NCI-H524 (cell line): ENCODE measurements around the gene SLC38A10.

Source experiments
- DNase-seq, 2 experiments: peaks; one replicate each; lab custom pipeline; 2025; lab: John Stamatoyannopoulos, UW

SLC38A10 gene

DNA sequence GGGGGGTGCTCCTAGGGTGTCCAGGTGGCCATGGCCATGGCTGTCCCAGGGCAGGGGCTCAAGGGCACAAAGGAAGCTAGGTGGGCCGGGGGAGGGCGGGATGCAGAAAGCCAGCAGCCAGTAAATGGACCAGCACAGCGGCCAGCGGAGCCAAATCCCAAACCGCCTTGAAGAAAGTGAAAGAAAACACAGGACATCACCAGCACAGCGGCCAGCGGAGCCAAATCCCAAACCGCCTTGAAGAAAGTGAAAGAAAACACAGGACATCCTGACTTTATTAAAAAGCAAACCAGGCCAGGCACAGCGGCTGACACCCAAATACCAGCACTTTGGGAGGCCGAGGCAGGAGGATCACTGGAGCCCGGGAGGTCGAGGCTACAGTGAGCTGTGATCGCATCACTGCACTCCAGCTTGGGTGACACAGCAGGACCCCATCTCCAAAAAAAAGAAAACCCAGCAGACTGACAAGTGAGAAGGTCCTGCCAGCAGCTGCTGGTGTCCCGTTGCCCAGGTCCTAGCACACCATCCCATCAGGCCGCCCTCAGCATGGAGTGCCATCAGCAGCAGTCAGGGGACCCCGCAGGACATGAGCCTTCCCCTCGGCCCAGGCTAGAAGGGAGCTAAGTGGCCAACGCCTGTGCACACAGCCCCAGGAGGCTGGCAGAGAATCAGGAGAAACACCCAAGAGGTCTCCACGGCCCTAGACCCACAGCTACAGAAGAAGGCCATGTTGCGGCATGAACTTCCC, 17.0 kb downstream of the SLC38A10 start:
- no peak for DNase-seq

DNA sequence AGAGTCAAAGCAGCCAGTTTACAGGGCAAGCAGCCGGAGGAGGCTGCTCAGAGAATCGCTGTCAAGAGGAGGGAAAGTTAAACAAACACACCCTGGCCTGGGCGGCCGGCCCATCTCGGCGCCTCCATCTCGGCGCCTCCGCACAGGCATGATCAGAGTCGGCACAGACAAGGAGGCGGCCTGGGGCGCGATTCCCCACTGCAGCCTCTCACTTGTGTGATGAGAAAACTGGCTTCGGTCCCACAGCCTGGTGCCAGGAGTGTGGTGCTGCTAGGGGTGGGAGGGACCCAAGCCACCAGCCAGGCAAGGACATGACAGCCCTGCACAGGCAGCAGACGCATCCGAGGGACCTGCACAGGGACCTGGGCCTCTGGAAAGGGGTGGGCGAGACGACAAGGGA, 17.7 kb downstream of the SLC38A10 start:
- no peak for DNase-seq

DNA sequence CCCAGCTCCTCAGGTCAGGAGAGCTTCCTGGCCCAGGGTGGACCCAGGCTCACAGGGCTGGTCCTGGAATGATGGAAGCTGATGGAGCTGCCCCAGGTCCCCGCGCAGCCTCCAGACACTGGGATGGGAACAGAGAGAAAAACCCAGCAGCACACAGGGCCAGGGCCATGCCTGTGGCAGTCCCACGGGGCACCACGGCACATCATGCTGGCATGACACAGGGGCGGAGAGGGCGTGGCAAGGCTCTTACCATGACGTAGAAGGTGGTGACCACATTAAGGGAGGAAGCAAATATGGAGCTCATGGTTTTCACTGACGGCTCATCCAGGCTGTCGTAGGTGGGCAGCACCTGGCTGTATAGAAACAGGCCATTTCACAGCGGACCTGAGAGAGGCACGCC, 18.3 kb downstream of the SLC38A10 start:
- DNase-seq = no peak

DNA sequence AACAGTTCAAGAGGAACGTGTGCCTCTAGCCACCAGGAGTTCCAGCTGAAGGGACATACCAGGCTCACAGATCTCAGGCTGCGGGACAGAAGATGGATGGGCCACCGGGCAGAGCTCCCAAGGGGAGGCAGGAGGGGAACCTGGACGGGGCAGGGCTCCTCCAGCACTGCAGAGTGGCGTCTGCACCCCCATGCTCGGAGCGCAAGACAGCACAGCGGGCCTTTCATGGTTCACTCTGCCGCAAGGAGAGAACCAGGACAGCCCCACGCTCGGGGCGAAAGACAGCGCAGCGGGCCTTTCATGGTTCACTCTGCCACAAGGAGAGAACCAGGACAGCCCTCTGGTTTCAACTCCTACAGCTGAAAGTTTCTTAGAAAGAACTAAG, 20.6 kb downstream of the SLC38A10 start:
- no peak for DNase-seq

DNA sequence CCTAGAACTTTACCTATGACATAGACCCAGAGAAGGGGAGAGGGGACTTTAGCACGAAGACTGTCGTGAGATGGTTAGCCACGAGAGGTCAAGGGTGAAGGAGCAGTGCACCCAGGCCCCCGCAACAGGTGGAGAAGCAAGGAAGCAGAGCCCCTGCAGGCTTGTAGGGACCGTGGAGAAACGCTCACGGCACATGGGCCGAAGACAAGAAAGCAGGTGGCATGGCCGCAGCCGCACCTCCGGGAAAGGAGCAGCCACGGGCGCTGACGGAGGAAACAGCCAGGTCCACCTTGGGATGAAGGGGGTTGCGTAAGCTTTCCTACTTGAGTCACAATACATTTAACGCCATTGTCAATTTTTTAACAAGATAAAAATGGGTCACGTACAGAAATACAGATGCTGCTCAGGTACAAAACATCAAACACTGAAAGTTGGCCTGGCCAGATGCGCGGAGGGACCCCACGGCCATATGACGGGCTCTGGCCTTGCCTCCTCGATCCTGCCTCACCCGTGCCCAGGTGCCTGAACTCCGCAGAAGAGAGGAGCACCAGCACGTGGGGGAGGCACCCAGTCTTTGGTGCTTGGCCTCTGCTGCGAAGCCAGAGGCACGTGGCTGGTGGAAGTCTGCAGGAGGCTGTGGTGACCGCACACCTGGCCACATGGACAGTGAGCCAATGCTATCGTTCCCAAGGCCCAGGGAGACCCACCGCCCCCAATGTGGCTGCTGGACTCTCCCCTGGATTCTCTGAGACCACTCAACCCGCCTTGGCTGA, 21.2 kb downstream of the SLC38A10 start:
- DNase-seq = no peak

DNA sequence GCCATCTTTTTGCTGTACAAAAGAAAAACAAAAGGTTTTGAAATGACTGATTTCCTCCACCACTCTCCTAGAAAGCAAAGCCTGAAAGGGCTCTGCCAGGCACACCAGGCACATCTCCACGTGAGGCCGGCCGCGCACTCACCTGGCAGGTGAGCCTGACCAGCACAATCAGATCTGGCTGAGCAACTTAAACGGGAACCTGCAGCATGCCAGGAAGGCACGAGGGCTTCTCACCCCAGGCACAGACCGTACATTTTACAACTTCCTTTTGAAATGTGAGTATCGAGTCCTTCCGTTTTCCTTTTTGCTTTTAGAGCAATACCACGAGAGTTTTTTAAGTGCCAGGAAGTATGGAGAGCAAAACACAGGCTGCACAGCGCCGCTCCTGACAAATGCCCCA, 22.5 kb downstream of the SLC38A10 start:
- DNase-seq = no peak

DNA sequence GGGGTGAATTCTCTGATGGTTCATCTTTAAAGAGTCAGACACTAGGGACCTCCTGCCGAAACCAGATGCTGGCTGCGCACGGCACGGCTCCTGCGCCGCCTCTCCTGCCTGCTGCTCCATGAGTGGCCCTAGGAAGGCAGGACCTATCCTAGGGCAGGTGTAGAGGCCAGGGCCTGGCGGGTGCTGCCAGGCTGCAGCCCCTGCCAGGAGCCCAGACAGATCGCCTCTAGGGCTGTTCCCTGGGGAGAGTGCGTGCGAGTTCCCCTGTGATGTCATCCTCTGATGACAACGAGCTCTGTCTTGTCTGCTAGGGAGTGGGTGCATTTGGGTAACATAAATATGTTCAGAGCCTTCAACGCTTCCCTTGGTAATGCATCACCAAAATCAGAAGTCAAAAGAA, 23.9 kb downstream of the SLC38A10 start:
- DNase-seq = no peak

DNA sequence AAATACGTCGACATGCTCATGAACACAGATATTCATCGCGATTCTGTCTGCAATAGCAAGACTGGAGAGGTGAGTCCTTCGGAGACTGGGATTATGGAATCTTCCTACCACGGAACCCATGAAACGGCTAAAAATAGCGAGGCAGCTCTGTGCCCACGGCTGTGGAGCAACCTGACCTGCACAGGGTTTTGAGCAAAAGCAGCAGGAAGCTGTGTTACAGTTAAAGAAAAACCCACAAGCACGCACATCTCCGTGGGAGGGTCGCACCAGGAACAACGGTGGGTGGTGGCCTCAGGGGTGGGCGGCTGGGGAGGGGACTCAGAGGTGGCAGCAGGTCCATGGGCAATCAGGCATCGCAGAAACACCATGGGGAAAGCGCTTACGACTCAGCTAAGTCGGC, 24.8 kb downstream of the SLC38A10 start:
- DNase-seq = no peak

DNA sequence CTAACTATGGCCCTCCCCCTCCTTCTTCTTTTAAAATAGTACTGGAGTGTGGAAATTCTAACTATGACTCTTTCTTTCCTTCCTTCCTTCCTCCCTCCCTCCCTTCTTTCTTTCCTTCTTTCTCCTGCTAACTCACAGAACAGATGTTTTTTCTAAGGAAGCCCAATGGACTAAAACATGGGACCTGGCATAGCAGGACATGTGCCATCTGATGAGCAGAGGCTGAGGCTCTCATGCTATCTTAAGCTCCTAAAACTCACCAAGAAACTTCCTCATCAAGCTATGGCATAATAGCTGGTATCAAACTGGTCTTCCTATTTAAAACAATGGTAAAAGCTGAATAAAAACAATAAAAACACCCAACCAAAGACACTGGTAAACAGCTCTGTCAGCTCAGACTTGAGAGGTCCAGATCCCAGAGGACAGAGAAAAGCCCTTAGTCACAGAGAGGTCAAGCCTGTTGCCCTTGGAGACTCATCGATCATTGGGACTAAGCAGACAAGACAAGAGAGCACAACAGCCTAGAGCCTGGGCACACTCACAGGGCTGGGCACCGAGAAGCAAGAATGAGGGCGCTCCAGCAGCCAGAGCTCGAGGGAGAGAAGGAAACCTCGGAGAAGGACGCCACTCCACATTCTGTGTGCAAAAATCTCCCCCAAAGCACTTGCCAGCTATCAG, 27.6 kb downstream of the SLC38A10 start:
- no peak for DNase-seq

DNA sequence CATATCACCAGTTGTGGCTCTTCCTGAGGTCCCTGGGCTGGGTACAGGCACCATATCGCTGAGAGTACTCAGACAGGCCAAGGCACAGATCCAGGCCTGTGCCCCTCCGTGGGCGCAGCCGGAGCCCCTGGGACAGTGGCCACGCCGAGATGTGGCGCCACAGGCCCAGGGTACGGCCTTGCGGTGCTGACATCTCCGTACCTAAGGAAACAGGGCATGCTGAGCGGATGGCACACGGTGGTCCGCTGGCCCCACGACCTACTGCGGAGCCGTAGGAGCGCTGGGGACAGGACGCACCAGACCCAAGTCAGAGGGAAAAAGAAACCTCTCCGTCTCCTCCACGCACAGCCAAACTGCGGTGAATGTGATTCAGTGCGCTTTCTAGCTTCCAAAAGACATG, 29.5 kb downstream of the SLC38A10 start:
- DNase-seq = no peak

DNA sequence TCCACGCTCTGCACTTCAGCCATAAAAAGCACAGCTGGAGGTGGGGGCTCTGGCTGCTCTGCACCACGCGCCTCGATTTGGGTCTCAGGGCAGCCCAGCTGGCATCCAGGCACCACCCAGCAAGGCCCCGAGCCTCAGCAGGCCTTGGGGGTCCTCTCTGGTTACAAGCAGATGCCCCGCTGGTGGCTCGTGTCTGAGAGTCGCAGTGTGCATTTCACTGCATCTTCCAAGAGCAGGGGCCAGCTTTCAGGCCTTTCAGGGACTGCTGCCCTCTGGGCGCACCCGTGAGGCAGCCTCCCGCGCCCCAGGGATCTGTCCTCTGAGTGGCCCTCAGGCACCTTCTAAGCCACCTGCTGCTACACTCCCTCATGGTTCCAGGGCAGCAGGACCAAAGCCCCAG, 30.5 kb downstream of the SLC38A10 start:
- no peak for DNase-seq

DNA sequence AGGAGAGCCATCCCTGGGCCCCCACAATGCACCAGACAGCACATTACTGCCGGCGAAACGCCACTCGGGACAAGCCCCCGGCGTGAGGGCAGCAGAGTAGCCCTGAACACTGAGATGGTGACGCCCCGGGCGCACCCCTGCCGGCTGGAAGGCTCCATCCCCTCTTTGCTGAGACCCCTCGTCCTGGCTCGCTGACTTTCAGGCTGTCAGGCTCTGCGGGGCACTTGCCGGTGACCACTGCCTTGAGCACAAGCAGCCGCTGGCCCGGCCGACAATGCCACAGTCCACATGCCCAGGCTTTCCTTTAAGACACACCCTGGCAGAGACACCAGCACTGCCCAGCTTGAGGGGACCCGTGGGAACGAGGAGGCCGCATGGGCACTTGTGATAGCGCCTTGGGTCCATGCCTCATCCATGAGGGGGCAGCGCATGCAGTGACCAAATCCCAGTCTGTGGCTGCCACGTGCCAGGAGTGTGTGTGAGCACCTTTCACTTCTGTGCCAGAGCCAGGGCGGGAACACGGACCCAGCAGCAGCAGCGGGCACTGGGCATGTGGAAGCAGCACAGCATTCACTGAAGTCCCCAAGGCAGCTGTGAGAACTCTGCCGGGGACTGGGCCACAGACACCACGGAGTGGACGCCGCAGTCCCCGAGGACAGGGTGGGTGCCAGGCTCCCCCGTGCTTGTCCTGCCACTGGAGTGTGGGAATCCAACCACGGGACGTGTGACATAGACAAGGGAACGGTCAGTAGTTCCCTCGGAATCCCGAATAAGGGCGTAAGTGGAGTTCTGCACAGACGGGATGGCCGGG, 31.5 kb downstream of the SLC38A10 start:
- DNase-seq = no peak

DNA sequence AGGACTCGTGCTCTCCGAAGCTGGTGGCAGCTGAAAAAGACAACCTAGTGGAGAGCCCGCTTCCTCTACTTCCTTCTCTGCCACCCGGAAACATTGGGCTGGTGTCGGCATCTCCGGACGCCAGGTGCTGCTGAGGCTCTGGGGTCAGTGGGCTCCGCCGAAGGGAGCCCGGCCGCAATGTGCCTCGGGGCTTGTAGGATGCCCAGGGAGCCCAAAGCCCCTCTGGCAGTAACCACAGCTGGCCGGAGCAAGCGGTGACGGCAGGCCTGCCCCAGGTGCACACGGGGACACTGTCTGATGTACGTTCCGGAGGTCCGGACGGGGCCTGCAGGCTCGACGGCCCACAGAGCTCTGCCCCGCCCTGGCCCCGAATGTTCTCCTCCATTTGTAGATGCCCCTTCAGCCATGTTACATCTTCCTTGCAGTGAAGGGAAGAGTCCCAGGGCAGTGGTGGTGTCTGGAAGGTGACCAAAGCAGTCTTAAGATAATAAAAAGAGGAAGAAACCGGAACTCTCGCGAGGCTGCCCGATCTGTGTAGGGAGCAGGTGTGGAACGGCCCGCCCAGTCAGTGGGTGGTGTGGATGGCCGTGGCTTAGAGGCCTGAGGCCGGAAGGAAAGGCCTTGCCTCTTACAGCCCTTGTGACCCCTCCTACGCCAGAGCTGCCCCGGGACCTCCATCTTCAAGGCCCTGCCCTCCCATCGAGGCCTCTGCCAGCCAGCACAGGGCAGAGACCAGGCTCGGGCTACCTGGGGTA, 33.3 kb downstream of the SLC38A10 start:
- DNase-seq = no peak

DNA sequence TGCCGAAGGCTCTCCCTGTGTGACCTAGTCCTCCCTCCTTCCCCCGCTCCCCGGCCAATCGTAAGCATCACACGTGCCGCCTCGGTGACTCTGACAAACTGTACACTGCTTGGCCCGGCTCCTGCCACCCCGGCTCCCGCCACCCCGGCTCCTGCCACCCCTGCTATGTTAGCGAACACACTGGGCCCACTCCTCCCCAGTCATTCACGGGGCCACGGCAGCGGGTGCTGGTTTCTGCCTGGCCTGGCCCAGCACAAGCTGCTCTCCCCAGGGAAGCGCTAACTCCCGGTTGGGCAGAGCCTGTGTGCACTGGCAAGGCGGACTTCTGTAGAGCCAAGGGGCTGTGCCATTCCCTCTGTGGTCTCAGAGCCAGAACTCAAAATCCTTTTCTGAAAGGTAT, 34.0 kb downstream of the SLC38A10 start:
- DNase-seq = no peak

DNA sequence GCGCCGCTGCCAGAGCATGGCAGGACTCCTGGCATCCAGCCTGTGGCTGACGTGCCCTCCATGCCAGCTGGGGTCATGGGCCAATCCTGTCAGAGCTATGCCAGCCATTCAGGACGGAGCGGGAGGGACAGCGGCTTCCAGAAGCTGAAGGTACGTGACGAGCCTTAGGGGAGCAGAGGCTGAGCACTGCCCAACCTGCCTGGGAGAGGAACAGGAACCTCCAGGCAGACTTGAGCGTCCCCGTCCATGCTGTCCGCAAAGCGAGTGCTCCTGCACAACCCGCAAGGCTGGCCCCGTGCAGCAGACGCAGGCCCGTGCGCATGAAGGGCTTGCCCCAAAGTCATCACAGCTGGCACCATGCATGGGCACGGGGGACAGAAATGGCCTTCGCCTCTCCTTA, 34.5 kb downstream of the SLC38A10 start:
- no peak for DNase-seq

DNA sequence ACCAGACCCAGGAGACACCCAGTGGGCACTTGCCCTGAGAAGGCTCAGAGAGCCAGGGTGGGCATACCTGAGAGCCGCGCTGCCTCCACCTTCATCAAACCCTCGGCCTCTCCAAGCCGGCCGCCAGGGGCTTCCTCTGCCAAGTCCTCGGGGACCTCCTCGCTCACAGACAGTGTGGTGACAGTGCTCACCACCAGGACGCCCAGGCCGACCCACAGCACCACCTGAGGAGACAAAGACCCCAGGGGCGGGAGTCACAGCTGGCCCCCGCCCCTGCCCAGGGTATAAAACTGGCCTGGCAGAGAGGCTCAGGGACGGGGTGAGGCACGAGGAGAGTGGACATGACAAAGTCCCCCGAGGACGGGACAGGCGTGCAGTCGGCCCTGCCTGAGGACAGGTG, 34.9 kb downstream of the SLC38A10 start:
- DNase-seq = no peak

DNA sequence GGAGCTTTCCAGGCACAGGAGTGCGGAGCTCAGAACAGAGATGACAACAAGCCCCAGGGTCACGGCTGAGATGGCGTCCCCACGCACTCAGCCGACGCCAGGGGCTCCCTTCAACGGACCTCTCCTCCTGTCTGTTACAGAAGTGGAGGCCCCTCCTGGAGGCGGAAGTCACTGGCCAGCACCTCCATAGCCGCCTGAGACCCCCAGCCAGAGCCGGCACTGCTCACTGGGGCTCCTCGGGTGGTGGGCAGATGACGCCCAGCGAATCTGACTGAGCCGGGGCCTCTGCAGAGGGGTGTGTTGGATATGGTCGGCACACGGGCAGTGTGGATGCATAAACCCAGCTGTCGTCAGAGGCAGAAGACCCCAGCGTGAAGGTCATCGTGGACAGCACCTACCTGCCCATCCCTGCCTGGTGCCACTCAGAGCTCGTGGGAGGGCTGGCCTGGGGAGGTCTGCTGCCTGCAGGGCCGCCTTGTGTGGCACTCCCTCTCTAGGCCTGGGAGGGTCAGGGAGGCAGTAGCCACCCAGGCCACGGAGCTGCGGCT, 36.0 kb downstream of the SLC38A10 start:
- no peak for DNase-seq

DNA sequence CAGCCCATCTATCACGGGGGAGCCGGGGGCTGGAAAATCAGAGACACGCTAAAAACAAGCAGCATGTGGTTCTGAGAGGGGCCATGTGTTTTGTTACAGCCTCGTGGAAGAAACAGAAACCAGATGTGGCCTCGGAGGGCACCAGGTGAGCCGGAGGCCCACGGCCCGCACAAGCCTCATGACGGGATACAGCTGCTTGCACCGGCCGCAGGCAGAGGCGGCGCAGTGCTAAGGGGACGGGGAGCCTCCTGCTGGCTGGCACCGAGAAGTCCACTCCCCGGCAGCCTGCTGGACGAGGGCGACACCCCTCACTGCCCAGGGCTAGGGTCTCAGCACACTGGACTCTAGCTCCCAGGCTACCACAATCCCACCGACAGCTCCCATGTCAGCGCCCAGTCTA, 36.8 kb downstream of the SLC38A10 start:
- no peak for DNase-seq

DNA sequence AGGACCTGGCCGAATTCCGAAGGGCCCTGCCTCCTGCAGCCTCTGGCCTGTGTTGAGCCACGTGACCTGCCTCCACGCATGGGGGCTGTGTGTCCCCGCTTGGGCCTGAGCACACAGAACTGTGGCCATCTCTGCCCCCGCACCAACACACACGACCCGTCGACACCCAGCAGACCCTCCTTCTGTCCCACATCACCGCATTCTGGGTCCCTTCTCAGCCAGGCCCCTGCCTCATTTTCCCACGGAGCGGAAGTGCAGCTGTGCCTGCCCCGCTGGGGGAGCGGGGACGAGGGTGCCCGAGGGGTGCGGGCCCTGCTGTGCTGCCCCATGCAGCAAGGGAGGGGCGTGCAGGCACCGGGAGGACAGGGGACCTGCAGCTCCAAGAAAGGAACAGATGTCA, 37.6 kb downstream of the SLC38A10 start:
- DNase-seq = no peak

DNA sequence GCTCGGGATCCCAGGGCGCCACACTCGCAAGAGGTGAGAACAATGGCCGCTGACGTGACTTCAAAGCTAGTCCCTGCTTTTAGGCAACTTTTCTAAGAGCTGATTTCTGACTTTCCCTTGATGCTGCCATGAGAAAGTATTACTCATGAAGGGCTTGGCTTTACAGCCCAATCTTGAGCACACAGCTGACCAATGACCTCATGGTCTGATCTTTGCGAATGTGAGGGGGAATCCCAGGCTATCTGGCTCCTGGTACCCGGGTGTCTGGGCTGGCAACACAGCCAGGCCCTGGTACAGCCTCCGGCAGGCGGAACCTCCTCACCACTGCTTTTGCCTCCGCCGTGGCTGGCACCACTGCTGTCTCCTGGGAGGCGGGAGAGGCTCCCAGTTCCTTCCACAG, 38.5 kb downstream of the SLC38A10 start:
- DNase-seq = no peak
